ENCODE measurements around the gene NYAP2. TPM values are rescaled to one million over a fixed set of nuclear protein-coding genes. Genes with fewer than 3 reads are reported as not detected.
A peak's percentile ranks its signal among the peaks of the same experiment; 100 is the strongest.

NYAP2 gene
- total and polyA plus RNA-seq, 10 of the 15 experiments (the other 5 are each of a cell fraction or from before 2014, with no cell fraction given) = 0.03 TPM; not detected in 9

- TF ChIP-seq ZNF687 (IDR thresholded peaks at IDR 0.05) (no peak), YY1 (IDR thresholded peaks at IDR 0.05; ENCODE audit: low read depth, low read length) (0 out of 2 replicates have a peak, but pooled peaks have one; percentile 34), MTA3 (IDR thresholded peaks at IDR 0.05; ENCODE audit: borderline replicate concordance, low read length) (no peak), RAD21 (IDR thresholded peaks at IDR 0.05; ENCODE audit: insufficient read depth, low read depth, low read length) (peak; percentile 94), ZNF274 (IDR thresholded peaks at IDR 0.05; ENCODE audit: insufficient read depth, insufficient read length) (no peak), SP1 (IDR thresholded peaks at IDR 0.05; ENCODE audit: low read depth, low read length) (no peak), DPF2 (IDR thresholded peaks at IDR 0.05) (no peak), PKNOX1 (IDR thresholded peaks at IDR 0.05) (no peak), NFXL1 (IDR thresholded peaks at IDR 0.05; ENCODE audit: borderline replicate concordance) (no peak)
Observed at GRCh38 chr2:225660262-225661131, 261.0 kb downstream of the NYAP2 start (continued).

Measured in GM12878 (cell line).